HepG2 (cell line): ENCODE measurements around the gene IAH1. TPM values are rescaled to one million over a fixed set of nuclear protein-coding genes. Genes with fewer than 3 reads are reported as not detected.

ENCODE experiments used
- ATAC-seq: fragments of 200-7000 bp; cut with Tn5 transposase; 3 replicates; pipeline ENCODE4 v1.9.1; 2020; ENCODE audit warnings: mild to moderate bottlenecking, moderate library complexity
- BruUV-seq: library from RNA; stranded (reverse); fragments of 400-500 nt; replicated peaks from 2 replicates; lab custom pipeline; 2021; lab: Mats Ljungman, UMichigan
- CTCF ChIA-PET: fragments of 300-600 bp; formaldehyde crosslinking; extraction: SDS; loops from one replicate; lab custom pipeline; 2021; ENCODE audit warnings: low total read pairs, inconsistent platforms, low intra/inter-chr PET ratio; lab: Yijun Ruan, JAX
- POLR2A ChIA-PET: fragments of 350-600 bp; sonication (Branson Sonifier 250); formaldehyde crosslinking; loops from one replicate; lab custom pipeline; 2020; ENCODE audit warnings: antibody characterized with exemption, inconsistent platforms; lab: Yijun Ruan, JAX
- DNase-seq: peaks from one replicate; pipeline ENCODE4 v3.0.0-alpha.2; 2015; ENCODE audit warnings: low spot score
- FAIRE-seq: peaks from 3 replicates; lab custom pipeline; 2011; peaks lifted over from hg19 to GRCh38; lab: Jason Lieb, UNC
- H2AFZ ChIP-seq: one replicate; pipeline ENCODE4 v1.6.1; 2011; ENCODE audit warnings: low read length, inconsistent platforms
- H3K27ac ChIP-seq: fragments of 300-600 bp; 3 replicates; pipeline ENCODE4 v1.8.0; 2011; ENCODE audit warnings: mixed run types, mild to moderate bottlenecking, mixed read lengths, low read length, inconsistent platforms; ENCODE audit not compliant: insufficient read depth; ENCODE audit errors: extremely low read length
- H3K27me3 ChIP-seq, 2 experiments: fragments of 200-600 bp in 1 of 2; 2 replicates in 1 of 2; 3 replicates in 1 of 2; pipeline versions ENCODE4 v1.6.0 to v1.8.0; 2011; ENCODE audit warnings: low read length in 2 of 2, mild to moderate bottlenecking in 2 of 2, moderate library complexity in 2 of 2, inconsistent platforms in 1 of 2; ENCODE audit not compliant: insufficient read depth in 2 of 2, control insufficient read depth in 1 of 2
- H3K36me3 ChIP-seq, 2 experiments: fragments of 200-600 bp in 1 of 2; replicated peaks in 1 of 2; 2 replicates in 1 of 2; 3 replicates in 1 of 2; pipeline versions ENCODE4 v1.5.1 to v1.8.0; 2011; ENCODE audit warnings: low read length in 2 of 2, inconsistent platforms in 1 of 2; ENCODE audit not compliant: insufficient read depth in 2 of 2, control insufficient read depth in 1 of 2
- H3K4me1 ChIP-seq: 2 replicates; pipeline ENCODE4 v1.5.1; 2012; ENCODE audit warnings: low read length, inconsistent platforms; ENCODE audit not compliant: insufficient read depth
- H3K4me2 ChIP-seq: 2 replicates; pipeline ENCODE4 v1.6.0; 2011; ENCODE audit warnings: low read depth, low read length, inconsistent platforms
- H3K4me3 ChIP-seq, 3 experiments: fragments of 200-600 bp in 1 of 3; sonication (generic), shearing (Covaris generic) in 1 of 3; replicated peaks in 1 of 3; 2 replicates each; pipeline ENCODE4 v1.5.1; 2011 to 2016; ENCODE audit warnings: low read length in 3 of 3, inconsistent platforms in 2 of 3, low read depth in 2 of 3, mild to moderate bottlenecking in 2 of 3, control low read depth in 1 of 3, mixed read lengths in 1 of 3; ENCODE audit not compliant: insufficient read depth in 1 of 3
- H3K79me2 ChIP-seq: one replicate; pipeline ENCODE4 v1.6.1; 2011; ENCODE audit warnings: low read length, inconsistent platforms; ENCODE audit not compliant: insufficient read depth
- H3K9ac ChIP-seq: 2 replicates; pipeline ENCODE4 v1.6.0; 2011; ENCODE audit warnings: mild to moderate bottlenecking, low read depth, low read length, inconsistent platforms; ENCODE audit not compliant: insufficient read depth
- H3K9me3 ChIP-seq: 2 replicates; pipeline ENCODE4 v1.5.1; 2012; ENCODE audit warnings: mild to moderate bottlenecking, low read length
- H4K20me1 ChIP-seq: 2 replicates; pipeline ENCODE4 v1.6.0; 2011; ENCODE audit warnings: inconsistent platforms, mild to moderate bottlenecking, low read length, moderate library complexity; ENCODE audit not compliant: insufficient read depth
- AKNA ChIP-seq: sonication (generic); formaldehyde crosslinking; IDR thresholded peaks from 2 replicates; pipeline ENCODE4 v1.4.0; 2020; ENCODE audit warnings: missing genetic modification reagents, borderline replicate concordance
- CENPX ChIP-seq: sonication (generic); formaldehyde crosslinking; IDR thresholded peaks from 2 replicates; pipeline ENCODE4 v1.9.0; 2021; ENCODE audit warnings: mild to moderate bottlenecking, missing genetic modification reagents, moderate library complexity
- DNMT1 ChIP-seq: sonication (generic); formaldehyde crosslinking; IDR thresholded peaks from 2 replicates; pipeline ENCODE4 v1.5.1; 2020; ENCODE audit warnings: mild to moderate bottlenecking, missing genetic modification reagents
- HNRNPLL ChIP-seq: fragments of 200-400 bp; formaldehyde crosslinking; IDR thresholded peaks from 2 replicates; pipeline ENCODE4 v1.6.1; 2017; ENCODE audit warnings: mild to moderate bottlenecking, low read depth, low read length; ENCODE audit not compliant: poor library complexity, severe bottlenecking
- ISL2 ChIP-seq: sonication (generic); formaldehyde crosslinking; IDR thresholded peaks from 2 replicates; pipeline ENCODE4 v1.5.0; 2020; ENCODE audit warnings: missing genetic modification reagents
- MTA1 ChIP-seq: sonication (generic); formaldehyde crosslinking; IDR thresholded peaks from 2 replicates; pipeline ENCODE4 v1.4.0; 2020; ENCODE audit warnings: missing genetic modification reagents, mild to moderate bottlenecking, borderline replicate concordance
- PRMT3 ChIP-seq: sonication (generic); formaldehyde crosslinking; IDR thresholded peaks from 2 replicates; pipeline ENCODE4 v1.8.1; 2022; ENCODE audit warnings: low read depth, mild to moderate bottlenecking, moderate library complexity, missing genetic modification reagents, borderline replicate concordance
- THYN1 ChIP-seq: sonication (generic); formaldehyde crosslinking; IDR thresholded peaks from 2 replicates; pipeline ENCODE4 v1.8.1; 2023; ENCODE audit warnings: low read depth, mild to moderate bottlenecking, moderate library complexity, missing genetic modification reagents, borderline replicate concordance
- ZNF512B ChIP-seq: sonication (generic); formaldehyde crosslinking; IDR thresholded peaks from 2 replicates; pipeline ENCODE4 v1.5.1; 2020; ENCODE audit warnings: missing genetic modification reagents, mild to moderate bottlenecking, borderline replicate concordance
- WGBS: methylation state at CpG from one replicate; pipeline ENCODE4 v1.1.6; 2017; ENCODE audit warnings: low lambda C conversion rate; 5-methylcytosine and 5-hydroxymethylcytosine counted together
- in situ Hi-C: cut with HindIII; loops from 2 replicates; pipeline ENCODE4 v1.10.0; 2017; ENCODE audit warnings: low pct_unique_long_range_greater_than_20kb; ENCODE audit not compliant: extremely low pct_ligation_motif_present
- intact Hi-C: fragments of 100-400 bp; cut with micrococcal nuclease; formaldehyde crosslinking; loops from one replicate; pipeline ENCODE4 v1.10.0; 2022; ENCODE audit not compliant: unreplicated experiment
- polyA plus RNA-seq, 8 experiments: library from polyadenylated mRNA; depleted of rRNA in 3 of 8; stranded (reverse) in 7 of 8; unstranded in 1 of 8; fragments of >200 nt; fragmentation: Illumina TruSeq in 4 of 8; extraction: Trizol in 4 of 8; gene quantifications; 2 replicates each; pipeline versions ENCODE4 v1.2.1 to v1.2.3, GENCODE V29; 2011 to 2016; ENCODE audit warnings: low read depth in 4 of 8, missing spikeins in 1 of 8, mixed read lengths in 1 of 8; ENCODE audit not compliant: insufficient read depth in 1 of 8
- total RNA-seq, 5 experiments: library from RNA; depleted of rRNA; stranded (reverse); fragments of >200 nt; fragmentation: Illumina TruSeq; extraction: Trizol; gene quantifications; 2 replicates each; pipeline ENCODE4 v1.2.3, GENCODE V29; 2016; ENCODE audit warnings: low read depth in 1 of 5
- TF ChIP-seq, protein P1 (sequence below): sonication (generic); formaldehyde crosslinking; IDR thresholded peaks from 2 replicates; pipeline ENCODE4 v1.4.0; 2020; ENCODE audit warnings: missing genetic modification reagents
- TF ChIP-seq, protein P2 (sequence below): sonication (generic); formaldehyde crosslinking; IDR thresholded peaks from 2 replicates; pipeline ENCODE4 v1.9.0; 2022; ENCODE audit warnings: low read depth, missing genetic modification reagents

The IAH1 gene
- total and polyA plus RNA-seq, 2 of the 13 experiments (the other 11 are each of a cell fraction or from before 2014, with no cell fraction given), result 43.6 to 44.4 TPM

DNA sequence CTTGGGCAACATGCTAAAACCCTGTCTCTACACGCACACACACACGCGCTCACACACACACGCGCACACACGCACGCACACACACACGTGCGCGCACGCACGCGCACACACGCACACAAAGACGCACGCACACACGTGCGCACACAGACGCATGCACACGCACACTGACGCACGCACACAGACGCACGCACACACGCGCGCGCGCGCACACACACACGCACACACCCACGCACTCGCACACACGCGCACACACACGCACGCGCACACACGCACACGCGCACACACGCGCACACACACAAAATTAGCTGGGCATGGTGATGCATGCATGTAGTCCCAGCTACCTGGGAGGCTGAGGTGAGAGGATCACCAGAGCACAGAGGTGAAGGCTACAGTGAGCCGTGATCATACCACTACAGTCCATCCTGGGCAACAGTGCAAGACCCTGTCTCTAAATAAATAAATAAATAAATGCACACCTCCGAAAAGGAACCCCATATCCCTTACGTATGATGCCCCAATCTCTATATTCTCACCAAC lies 8.1 kb upstream of the IAH1 start:
- Histone ChIP-seq H3K9me3 (no peaks in the 10 kb centered on the region), H3K79me2 (no peaks in the 10 kb centered on the region), H4K20me1 (no peaks in the 10 kb centered on the region), H3K9ac (no peak overlapping the region), H3K36me3 (peaks cover 14 to 57% of the 10 kb centered on the region in 2 experiments), H3K27ac (no peak overlapping the region), H3K4me2 (no peak overlapping the region), H3K27me3 (no peaks in the 10 kb centered on the region), H2AFZ (no peak overlapping the region), H3K4me1 (peaks cover 8% of the 10 kb centered on the region; the same call in 1 of the 2 replicates), H3K4me3 (no peak overlapping the region)
- ATAC-seq (no peak), DNase-seq (no peak), FAIRE-seq (no peak)
- WGBS, result 92% methylated on average over 46 of the region's 46 CpGs
- in situ Hi-C loops (no loop called here), intact Hi-C loops (no loop called here)
- POLR2A ChIA-PET, result no interaction called here
- CTCF ChIA-PET, result no interaction called here
- no TSS peak for BruUV-seq
- TF ChIP-seq MTA1, result peak; percentile 72; the same call in 1 of the 2 replicates
- TF ChIP-seq DNMT1 (CRISPR knock-in tag), result peak; percentile 87
- TF ChIP-seq, protein P1, sequence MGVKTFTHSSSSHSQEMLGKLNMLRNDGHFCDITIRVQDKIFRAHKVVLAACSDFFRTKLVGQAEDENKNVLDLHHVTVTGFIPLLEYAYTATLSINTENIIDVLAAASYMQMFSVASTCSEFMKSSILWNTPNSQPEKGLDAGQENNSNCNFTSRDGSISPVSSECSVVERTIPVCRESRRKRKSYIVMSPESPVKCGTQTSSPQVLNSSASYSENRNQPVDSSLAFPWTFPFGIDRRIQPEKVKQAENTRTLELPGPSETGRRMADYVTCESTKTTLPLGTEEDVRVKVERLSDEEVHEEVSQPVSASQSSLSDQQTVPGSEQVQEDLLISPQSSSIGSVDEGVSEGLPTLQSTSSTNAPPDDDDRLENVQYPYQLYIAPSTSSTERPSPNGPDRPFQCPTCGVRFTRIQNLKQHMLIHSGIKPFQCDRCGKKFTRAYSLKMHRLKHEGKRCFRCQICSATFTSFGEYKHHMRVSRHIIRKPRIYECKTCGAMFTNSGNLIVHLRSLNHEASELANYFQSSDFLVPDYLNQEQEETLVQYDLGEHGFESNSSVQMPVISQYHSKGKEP (CRISPR knock-in tag), result no peak
- TF ChIP-seq PRMT3, result no peak
- no peak for TF ChIP-seq THYN1 (CRISPR knock-in tag)
- TF ChIP-seq HNRNPLL, result peak; percentile 36
- TF ChIP-seq, protein P2, sequence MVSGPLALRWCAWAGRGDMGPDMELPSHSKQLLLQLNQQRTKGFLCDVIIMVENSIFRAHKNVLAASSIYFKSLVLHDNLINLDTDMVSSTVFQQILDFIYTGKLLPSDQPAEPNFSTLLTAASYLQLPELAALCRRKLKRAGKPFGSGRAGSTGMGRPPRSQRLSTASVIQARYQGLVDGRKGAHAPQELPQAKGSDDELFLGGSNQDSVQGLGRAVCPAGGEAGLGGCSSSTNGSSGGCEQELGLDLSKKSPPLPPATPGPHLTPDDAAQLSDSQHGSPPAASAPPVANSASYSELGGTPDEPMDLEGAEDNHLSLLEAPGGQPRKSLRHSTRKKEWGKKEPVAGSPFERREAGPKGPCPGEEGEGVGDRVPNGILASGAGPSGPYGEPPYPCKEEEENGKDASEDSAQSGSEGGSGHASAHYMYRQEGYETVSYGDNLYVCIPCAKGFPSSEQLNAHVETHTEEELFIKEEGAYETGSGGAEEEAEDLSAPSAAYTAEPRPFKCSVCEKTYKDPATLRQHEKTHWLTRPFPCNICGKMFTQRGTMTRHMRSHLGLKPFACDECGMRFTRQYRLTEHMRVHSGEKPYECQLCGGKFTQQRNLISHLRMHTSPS (CRISPR knock-in tag), result no peak
- no peak for TF ChIP-seq CENPX (CRISPR knock-in tag)
- no peak for TF ChIP-seq ZNF512B
- TF ChIP-seq AKNA (CRISPR knock-in tag), result no peak
- no peak for TF ChIP-seq ISL2 (CRISPR knock-in tag)
